ENCODE data around the gene PKN1.

Gene PKN1

DNA sequence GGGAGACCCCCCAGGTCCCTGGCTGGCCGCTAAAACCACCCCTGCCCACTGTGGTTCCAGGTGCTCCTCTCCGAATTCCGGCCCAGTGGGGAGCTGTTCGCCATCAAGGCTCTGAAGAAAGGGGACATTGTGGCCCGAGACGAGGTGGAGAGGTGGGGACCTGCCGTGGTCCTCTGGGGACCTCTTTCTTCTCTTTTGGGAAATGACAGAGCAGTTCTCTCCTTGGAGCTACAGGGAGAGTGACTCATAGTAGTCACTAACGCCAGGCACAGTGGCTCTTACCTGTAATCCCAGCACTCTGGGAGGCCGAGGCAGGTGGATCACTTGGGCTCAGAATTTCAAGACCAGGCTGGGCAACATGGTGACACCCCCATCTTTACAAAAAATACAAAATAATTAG is 34.7 kb downstream of the PKN1 start:
- no peak for DNase-seq

DNA sequence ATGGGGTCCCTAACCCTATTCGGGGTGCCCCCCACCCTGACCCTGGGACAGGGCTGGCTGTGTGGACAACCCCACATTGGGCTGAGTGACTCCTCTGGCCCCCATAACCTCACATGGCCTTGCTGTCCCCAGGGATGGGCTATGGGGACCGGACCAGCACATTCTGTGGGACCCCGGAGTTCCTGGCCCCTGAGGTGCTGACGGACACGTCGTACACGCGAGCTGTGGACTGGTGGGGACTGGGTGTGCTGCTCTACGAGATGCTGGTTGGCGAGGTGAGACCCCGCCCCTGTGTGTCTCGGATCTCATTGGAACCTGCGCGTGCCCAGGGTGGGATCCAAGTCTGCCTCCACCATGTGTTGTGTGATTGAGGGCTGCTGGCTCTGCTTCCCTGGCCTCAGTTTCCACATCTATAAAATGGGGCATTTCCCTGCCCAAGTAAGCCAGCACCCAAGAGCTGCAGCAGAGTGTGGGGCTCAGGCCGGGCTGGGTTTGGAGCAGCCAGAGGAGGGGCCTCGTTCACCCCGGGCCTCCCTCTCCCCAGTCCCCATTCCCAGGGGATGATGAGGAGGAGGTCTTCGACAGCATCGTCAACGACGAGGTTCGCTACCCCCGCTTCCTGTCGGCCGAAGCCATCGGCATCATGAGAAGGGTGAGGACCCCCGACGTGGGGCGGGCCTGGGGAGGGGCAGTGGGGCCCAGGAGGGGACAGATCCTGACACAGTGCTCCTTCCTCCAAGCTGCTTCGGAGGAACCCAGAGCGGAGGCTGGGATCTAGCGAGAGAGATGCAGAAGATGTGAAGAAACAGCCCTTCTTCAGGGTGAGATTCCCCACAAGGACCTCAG is 37.1 kb downstream of the PKN1 start:
- DNase-seq: no peak

DNA sequence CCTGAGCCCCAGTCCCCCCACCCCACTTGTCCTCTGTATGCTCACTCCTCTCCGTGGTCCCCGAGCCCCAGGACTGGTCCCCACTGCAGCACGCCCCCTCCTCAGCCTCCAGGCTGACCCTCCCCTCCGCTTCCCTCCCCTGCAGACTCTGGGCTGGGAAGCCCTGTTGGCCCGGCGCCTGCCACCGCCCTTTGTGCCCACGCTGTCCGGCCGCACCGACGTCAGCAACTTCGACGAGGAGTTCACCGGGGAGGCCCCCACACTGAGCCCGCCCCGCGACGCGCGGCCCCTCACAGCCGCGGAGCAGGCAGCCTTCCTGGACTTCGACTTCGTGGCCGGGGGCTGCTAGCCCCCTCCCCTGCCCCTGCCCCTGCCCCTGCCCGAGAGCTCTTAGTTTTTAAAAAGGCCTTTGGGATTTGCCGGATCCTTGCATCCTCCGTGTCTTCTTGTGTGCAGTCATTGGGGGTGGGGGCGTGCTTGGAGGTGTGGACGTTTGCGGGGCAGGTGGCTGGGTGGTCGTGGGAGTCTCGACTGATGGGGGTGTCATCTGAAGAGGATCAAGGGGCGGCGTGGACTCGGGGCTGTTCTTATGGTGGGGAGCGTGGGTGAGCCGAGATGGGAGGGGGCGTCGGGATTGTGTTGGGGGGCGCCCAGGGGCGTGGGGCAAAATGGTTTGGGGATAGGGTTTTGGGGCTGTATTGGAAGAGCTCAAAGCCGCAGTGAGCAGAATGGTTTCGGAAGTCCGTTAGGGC is 38.5 kb downstream of the PKN1 start:
- no peak for DNase-seq

DNA sequence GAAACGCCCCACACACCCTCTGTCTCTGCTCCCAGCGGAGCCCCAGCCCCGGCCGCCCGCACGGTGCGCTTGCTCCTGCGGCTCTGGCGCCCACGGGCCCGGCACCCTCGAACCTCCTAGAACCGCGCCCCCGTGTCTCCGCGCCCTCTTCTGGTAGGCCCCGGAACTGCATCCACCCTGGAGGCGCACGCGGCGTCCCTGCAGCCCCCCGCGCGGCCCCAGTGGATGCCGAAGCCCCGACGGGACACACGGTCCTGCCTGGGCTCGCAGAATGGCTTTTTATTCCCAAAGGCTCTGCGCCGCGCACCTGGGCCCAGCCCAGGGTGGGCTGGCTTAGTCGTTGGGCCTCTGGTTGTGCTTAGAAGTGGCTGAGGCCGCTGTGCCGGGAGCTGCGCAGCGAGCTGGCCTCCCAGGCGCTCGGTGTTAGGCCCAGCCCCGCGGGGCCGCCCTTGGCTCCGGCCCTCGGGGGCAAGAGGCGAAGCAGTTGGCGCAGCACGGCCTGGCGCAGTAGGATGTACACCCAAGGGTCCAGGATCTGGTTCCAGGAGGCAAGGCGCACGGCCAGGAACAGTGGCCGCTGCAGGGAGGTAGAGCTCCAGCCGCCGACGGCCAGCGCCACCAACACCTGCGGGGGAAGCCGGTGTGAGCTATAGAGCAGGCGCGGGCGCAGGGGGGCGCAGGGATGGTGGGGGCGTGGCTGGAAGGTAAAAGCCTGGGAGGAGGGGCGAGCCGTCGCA is 39.3 kb downstream of the PKN1 start:
- peak; percentile 56 to 91 (median 78) for DNase-seq

DNA sequence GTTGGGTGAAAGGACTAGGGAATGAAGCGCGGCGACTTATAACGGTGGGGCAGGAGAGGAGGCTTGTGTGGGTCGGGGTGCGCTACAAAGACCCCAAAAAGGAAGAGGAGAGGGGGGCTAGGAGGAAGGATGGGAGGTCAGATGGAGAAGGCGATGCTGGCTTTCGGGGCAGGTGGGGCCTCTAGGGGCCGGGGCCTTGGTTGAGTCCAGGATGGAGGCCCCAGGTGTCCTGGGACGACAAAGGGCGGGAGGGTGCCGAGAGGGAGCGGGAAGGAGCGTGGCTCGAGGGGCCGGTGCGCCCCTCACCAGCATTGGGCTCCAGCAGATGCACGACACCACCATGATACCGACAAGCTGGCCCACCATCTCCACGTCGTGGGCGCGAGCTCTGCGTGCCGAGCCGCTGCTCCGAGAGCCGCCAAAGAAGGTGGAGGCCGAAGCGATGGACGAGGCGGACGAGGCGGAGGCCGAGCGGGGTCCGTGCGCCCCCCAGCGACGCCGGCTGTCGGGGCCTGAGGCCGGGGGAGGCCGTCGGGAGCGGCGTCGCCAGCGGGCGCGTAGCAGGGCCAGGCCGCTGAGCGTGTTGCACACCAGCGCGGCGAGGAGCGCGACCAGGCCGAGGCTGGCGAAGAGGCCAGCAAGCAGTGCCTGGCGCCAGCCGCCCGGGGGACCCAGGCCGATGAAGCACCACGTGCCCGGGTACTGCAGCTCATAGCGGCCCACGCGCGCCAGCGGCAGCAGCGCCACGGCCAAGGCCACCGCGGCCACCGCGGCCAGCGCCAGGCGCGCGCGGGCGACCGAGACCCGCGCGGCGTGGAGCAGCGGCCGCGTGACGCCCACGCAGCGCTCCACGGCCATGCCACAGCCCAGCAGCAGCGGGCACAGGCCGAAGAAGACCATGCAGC is 40.2 kb downstream of the PKN1 start:
- DNase-seq: peak in 1 of 6 experiments; percentile 32

DNA sequence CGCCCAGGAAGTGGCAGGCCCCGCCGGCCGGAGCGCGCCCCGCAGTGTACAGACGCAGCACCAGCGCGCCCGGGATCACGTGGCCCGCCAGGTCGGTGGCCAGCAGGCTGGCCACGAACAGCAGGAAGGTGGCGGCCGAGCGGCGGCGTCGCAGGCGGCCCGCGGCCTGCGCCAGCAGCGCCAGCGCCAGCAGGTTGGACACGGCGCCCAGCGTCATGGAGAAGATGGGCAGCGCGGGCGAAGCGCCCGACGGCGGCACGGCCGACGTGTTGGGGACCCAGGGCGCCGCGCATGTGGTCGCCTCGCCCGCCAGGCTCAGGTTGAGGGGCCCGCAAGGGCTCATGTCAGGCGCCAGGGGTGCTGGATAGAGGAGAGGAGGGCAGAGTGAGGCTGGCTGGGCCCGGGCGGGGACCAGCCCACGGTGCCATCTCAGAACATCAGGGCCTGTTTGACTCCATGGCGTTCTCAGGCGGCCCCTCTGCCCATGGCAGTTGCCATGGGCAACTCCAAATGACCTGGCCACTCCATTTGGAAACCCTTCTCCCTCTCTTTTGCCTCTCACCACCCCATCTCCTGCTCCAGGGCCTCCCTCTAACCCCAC is 41.0 kb downstream of the PKN1 start:
- DNase-seq: no peak

DNA sequence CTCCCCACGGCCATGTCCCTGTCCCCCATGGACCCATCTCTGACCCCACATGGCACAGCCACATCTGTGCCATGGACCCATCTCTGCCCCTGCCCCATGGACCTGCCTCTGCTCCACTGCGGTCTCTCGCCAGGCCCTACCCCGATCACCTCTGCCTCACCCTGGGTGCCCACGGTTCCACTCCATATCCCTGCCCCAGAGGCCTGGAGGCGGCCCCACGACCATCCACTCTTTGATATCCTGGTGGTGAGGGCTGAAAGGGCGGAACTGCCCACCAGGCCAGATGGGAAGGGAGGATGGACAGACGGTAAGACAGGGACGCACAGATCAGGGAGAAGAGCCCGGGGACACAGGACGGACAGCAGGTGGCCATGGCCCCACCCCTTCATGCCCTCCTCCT is 41.7 kb downstream of the PKN1 start:
- DNase-seq: no peak

- peak in 1 of 6 experiments; percentile 23 for DNase-seq
These were observed 42.4 kb downstream of the PKN1 start, which contains the start of gene PTGER1 for GRCh38 chr19:14475251-14476073. Gene PTGER1 (minus strand): TSS chr19:14475354. CDS start chr19:14474320, 1,034 bp downstream.

GRCh38 chr19:14476327-14476672 is 43.2 kb downstream of the PKN1 start:
- DNase-seq: no peak

GRCh38 chr19:14476673-14477401 is 43.7 kb downstream of the PKN1 start:
- DNase-seq: no peak

DNA sequence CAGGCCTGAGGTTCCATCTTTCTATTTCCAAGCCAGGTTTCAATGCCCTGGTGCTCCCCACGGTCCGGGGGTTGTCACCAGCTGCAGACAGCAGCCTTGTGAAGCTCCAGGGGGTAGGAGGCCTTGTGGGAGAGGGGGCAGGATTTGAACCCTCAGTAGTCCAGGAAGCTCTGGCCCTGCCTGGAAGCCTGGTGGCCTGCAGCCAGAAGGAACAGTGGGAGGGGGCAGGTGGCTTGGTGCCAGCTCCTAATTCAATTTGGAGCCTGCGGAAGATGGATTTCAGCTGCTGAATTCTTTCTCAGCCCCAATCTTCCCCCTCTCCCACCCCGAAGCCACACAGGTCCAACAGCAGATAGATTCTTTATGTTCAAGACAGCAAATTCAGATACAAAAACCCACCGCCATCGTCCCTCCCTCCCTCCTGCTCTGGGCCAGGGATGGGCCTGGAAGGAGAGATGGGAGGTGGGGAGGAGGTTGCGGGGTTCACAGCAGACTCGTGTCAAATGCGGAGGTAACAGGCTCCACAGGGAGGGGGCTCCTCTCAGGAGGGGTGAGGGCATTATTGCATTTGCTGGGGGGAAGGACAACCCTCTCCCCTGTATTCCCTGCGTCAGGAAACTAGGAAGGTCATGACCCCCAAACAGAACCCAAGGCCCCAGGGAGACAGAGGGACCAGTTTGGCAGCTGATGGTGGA is 44.5 kb downstream of the PKN1 start:
- no peak for DNase-seq

DNA sequence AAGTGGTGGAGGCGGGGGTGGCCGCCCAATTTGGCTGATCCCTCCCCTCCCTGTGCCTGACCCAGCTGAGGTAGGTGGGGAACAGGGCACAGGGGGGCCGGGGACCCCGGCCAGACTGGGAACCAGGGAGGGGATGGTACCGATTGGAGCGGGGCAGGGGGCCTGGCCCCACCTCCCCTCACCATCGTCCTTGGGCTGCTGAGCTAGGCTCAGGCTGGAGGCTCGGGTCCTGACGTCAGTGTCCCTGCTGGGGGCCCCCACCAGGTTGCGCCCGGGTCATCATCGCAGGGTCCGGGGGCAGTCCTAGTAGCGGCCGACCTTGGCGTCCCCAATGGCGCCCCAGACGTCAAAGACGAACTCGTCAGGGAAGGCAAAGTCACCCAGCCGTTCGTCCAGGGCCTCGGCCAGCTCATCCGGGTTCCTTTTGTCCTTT is 45.0 kb downstream of the PKN1 start:
- DNase-seq: no peak

GRCh38 chr19:14479309-14479974 is 46.3 kb downstream of the PKN1 start:
- no peak for DNase-seq

GRCh38 chr19:14479975-14480699 is 47.0 kb downstream of the PKN1 start:
- DNase-seq: peak; percentile 33 to 71 (median 58)

GRCh38 chr19:14480700-14481079 is 47.6 kb downstream of the PKN1 start:
- DNase-seq: no peak

GRCh38 chr19:14482172-14482941 is 49.3 kb downstream of the PKN1 start:
- DNase-seq: no peak

- DNase-seq: no peak
These were observed 54.4 kb downstream of the PKN1 start for GRCh38 chr19:14487370-14488125.
